SKM-1 (cell line): ENCODE results near the gene FREY1.

Experiments used
- DNase-seq: peaks from one replicate; lab custom pipeline; 2025; ENCODE audit not compliant: unreplicated experiment; lab: John Stamatoyannopoulos, UW

The FREY1 gene

DNA sequence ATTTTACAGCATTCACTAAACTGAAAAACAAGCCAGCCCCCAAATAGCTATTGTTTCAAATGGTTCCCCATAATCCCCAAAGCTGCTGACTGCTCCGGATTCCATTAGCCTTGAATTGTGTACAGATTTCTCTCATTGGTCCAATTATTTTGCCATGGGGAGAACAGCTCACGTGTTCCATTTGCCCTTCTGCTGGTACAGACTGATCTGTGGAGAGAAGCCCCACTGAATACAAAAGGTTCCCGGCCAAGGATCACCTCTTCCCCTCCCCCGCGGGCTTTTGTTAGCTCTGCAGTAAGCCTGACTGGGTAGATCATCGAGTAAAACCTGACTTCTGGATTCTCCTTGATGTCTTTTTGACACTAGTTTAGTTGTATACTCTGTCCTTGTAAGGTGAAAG is 30.7 kb downstream of the FREY1 start:
- no peak for DNase-seq

DNA sequence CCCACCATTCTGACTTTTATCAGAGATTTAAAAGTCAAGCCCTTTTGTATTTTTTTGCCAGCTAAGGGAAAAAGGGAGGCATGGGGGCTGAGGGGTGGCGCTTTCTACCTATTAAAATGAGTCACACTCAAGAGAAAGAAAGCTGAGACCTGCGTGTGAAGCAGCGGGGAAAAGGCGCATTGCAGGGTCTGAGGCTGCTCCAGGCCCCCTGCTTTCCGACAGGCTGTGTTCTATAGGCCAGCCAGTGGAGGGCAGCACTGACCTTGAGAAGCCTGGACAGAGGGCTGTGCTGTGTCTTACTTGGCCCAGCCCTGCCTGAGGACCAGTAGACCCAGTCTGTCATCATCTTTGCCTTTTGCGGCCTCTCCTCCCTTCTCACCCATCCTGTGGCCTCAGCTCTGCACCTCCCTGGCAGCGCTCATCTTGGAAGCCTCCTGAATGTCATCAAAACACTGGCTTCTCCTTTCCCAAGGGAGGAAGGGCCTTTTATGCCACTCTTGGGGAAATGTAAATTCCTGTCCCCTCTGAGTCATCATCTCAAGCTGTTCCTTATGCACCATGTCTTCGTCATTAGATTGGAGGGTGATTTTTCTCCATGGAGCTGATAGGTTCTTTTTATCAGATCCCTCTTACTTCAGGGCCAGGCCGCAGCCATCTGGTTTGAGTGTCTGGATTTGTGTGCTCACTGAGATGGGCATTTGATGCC is 34.3 kb downstream of the FREY1 start:
- peak; percentile 16 for DNase-seq

DNA sequence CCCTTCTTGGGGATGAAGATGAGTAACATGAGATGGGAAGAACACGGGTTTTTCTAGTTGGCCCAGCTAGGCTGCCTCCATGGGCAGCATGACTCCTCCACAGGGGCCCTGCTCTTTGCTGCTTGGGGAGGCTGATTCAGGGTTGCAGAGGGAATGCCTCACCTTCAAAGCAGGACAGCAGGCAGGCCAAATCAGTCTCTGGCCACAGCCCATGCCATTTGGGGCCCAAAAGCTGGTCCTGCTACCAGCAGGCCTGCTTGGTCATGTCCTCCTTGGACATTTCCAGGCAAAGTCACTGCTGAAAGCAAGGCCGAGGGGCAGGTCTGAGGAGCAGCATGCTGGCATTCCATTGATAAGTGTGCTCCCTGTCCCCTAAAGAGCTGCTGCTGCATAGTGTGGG is 35.4 kb downstream of the FREY1 start:
- DNase-seq = no peak

DNA sequence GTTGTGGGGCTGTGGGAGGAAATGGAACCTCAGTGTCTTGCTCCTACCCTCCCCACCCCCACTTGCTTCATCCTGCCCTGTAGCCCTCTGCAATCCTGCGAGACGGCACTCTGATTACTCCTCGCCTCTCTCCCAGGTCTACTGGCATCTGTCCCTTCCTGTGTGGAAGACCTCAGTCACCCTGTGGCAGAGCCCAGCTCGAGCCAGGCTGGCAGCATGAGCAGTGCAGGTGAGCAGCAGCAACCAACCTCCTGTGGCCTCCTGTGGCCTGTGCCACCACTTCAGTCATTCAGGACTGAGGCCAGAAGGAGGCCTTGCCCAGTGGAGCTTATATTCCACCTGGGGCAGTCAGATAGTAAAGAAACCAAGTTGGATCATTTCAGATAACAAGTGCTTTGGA is 36.4 kb downstream of the FREY1 start:
- DNase-seq = no peak

DNA sequence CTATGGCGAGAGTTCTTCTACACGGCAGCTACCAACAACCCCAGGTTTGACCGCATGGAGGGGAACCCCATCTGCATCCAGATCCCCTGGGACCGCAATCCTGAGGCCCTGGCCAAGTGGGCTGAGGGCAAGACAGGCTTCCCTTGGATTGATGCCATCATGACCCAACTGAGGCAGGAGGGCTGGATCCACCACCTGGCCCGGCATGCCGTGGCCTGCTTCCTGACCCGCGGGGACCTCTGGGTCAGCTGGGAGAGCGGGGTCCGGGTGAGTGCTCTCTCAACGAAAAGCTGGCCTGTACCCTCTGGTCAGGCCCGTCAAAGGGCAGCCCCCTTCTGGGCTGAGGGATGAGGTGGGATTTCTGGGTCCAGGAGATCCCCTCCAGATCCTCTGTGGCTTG is 37.5 kb downstream of the FREY1 start:
- DNase-seq = no peak

GRCh38 chr11:45864041-45864440 is 43.0 kb downstream of the FREY1 start:
- no peak for DNase-seq

DNA sequence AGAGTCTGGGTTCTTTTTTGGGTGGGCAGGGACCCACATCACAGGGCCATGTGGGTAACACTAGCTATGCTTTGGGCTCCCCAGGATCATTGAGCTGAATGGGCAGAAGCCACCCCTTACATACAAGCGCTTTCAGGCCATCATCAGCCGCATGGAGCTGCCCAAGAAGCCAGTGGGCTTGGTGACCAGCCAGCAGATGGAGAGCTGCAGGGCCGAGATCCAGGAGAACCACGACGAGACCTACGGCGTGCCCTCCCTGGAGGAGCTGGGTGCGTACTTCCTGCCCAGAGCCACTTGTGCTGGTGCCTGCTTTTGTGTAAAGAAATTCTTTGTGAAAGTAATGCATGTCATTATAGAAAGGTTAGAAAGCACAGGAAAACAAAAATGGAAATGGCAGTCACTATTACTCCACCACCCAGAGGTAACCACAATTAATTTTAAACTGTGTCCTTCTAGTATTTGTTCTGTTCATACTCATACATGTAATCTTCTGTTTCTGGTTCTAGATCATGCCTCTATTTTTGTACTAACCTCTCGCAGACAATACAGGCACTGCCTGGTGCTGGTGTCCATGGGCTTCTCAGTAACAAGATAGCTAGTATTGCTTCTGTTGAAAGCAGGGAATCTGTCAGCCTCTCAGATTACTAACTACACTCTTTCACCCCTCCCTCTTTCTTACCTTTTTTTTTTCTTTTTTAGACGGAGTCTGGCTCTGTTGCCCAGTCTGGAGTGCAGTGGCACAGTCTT is 46.1 kb downstream of the FREY1 start:
- no peak for DNase-seq

DNA sequence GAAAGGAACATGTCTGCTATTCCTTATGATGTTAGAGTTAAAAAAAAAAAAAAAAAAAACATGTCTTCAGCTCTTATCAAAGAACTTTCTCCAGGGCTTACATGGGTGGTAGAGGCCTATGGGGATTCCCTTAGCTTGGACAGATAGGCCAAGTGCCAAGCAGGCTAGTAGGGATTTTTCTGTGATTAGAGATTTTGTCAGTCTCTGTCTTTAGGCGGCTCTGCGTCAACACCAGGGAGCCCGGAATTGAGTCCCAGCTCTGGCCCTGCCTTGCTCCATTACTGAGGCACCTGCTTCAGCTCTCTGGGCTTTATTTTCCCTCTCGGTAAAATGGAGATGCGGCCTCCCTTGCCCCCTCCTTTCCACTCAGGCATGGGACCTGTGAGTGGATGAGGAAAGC is 46.7 kb downstream of the FREY1 start:
- no peak for DNase-seq

GRCh38 chr11:45859661-45860140 is 47.4 kb downstream of the FREY1 start:
- no peak for DNase-seq

DNA sequence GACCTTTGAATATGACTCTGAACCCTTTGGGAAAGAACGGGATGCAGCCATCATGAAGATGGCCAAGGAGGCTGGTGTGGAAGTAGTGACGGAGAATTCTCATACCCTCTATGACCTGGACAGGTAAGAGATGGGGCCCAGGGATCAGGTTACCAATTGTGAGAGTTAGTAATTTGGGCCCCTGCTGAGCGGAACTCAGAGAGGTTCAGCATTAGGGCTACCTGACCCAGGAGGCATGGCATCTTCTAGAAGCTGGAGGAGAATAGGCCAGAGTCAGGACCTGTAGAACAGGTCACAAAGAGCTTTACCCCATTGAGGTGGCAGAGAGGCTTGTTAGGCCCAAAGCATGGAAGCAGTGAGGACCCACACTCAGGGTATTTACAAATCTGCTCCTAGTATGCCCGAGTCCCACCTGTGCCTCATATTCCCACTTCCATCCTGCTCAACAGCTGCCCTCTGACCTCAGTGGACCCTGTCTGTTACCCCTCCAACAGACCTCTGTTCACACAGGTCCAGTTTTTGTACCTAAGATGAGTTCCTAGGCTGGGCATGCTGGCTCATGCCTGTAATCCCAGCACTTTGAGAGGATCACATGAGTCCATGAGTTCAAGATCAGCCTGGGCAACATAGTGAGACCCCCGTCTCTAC is 48.2 kb downstream of the FREY1 start:
- no peak for DNase-seq

DNA sequence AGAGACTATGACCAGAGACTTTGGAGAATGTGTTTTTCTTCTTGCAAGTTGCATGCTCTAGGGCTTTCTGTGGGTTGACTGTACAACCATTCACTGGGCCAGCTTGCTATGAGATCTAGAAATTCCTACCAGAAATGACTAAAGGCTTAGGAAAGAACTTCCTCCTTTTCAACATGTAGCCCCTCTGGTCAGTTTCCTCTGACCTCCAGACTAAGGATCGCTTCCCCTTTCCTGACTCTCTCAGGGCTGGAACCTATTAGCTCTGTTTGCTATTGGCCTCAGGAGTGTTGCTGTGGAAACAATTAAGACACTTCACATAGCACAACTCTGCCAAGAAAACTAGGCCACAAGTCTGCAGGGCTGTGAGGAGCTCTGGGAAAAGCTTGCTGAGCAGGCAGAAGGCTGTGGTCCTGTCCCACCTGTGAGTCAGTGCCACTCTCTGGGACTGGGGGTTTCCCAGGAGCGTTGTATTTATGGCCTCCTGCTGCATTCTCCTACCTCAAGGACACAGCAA is 49.1 kb downstream of the FREY1 start:
- DNase-seq = peak; percentile 83
